Endothelial cell of umbilical vein (primary cell): Measurements from ENCODE around the gene RNF135. TPM values are rescaled to one million over a fixed set of nuclear protein-coding genes. Genes with fewer than 3 reads are reported as not detected.

ENCODE experiments used
- BruUV-seq: library from RNA; stranded (reverse); fragments of 400-500 nt; replicated peaks from 2 replicates; lab custom pipeline; 2021; lab: Mats Ljungman, UMichigan
- CTCF ChIA-PET: fragments of 300-600, 350-600 bp; sonication (Branson Sonifier 250); formaldehyde crosslinking; loops from one replicate; lab custom pipeline; 2021; ENCODE audit warnings: antibody characterized with exemption, inconsistent platforms; lab: Charles Lee
- POLR2A ChIA-PET: fragments of 300-600, 350-600 bp; sonication (Branson Sonifier 250); formaldehyde crosslinking; loops from one replicate; lab custom pipeline; 2021; ENCODE audit warnings: antibody characterized with exemption, inconsistent platforms; lab: Charles Lee
- DNase-seq: peaks from one replicate; pipeline ENCODE4 v3.0.0-alpha.2; 2011; ENCODE audit warnings: low read depth, low spot score
- FAIRE-seq: peaks from 2 replicates; lab custom pipeline; 2011; peaks lifted over from hg19 to GRCh38; lab: Jason Lieb, UNC
- H2AFZ ChIP-seq: 2 replicates; pipeline ENCODE4 v1.6.0; 2012; ENCODE audit warnings: low read depth, low read length, control low read depth, inconsistent platforms
- H3K27ac ChIP-seq: 2 replicates; pipeline ENCODE4 v1.5.1; 2011; ENCODE audit warnings: low read depth, mild to moderate bottlenecking, control low read depth, low read length, moderate library complexity; ENCODE audit not compliant: insufficient read depth
- H3K27me3 ChIP-seq, 2 experiments: 2 replicates each; pipeline versions ENCODE4 v1.6.0 to v1.6.1; 2011; ENCODE audit warnings: low read length in 2 of 2, mixed read lengths in 1 of 2; ENCODE audit not compliant: control insufficient read depth in 2 of 2, insufficient read depth in 2 of 2
- H3K36me3 ChIP-seq, 2 experiments: 2 replicates in 1 of 2; 3 replicates in 1 of 2; pipeline ENCODE4 v1.5.1; 2011; ENCODE audit warnings: low read length in 2 of 2, mild to moderate bottlenecking in 1 of 2, moderate library complexity in 1 of 2; ENCODE audit not compliant: control insufficient read depth in 2 of 2, insufficient read depth in 2 of 2; ENCODE audit errors: extremely low read depth in 1 of 2
- H3K4me1 ChIP-seq: 3 replicates; pipeline ENCODE4 v1.5.1; 2011; ENCODE audit warnings: mild to moderate bottlenecking, low read length; ENCODE audit not compliant: control insufficient read depth, insufficient read depth; ENCODE audit errors: extremely low read depth
- H3K4me2 ChIP-seq: 2 replicates; pipeline ENCODE4 v1.6.1; 2011; ENCODE audit warnings: low read length, control low read depth, mixed read lengths; ENCODE audit not compliant: insufficient read depth
- H3K4me3 ChIP-seq, 3 experiments: fragments of 200-600 bp in 1 of 3; sonication (generic), shearing (Covaris generic) in 1 of 3; replicated peaks in 1 of 3; 2 replicates each; pipeline ENCODE4 v1.5.1; 2011 to 2016; ENCODE audit warnings: control low read depth in 3 of 3, low read length in 3 of 3, mild to moderate bottlenecking in 2 of 3, inconsistent platforms in 1 of 3, low read depth in 1 of 3, moderate library complexity in 1 of 3; ENCODE audit not compliant: insufficient read depth in 1 of 3
- H3K79me2 ChIP-seq: 2 replicates; pipeline ENCODE4 v1.6.0; 2012; ENCODE audit warnings: low read length, inconsistent platforms; ENCODE audit not compliant: control insufficient read depth, insufficient read depth
- H3K9ac ChIP-seq: replicated peaks from 2 replicates; pipeline ENCODE3; 2011; ENCODE audit warnings: low read length, control low read depth; ENCODE audit not compliant: insufficient read depth; ENCODE audit errors: extremely low read depth
- H3K9me1 ChIP-seq: replicated peaks from 3 replicates; pipeline ENCODE4 v1.6.0; 2011; ENCODE audit warnings: mild to moderate bottlenecking, low read length; ENCODE audit not compliant: control insufficient read depth, insufficient read depth; ENCODE audit errors: extremely low read depth
- H3K9me3 ChIP-seq: replicated peaks from 2 replicates; pipeline ENCODE4 v1.5.1; 2012; ENCODE audit warnings: low read length, inconsistent platforms; ENCODE audit not compliant: control insufficient read depth, insufficient read depth
- H4K20me1 ChIP-seq: replicated peaks from 2 replicates; pipeline ENCODE3; 2011; ENCODE audit warnings: mild to moderate bottlenecking, low read length; ENCODE audit not compliant: control insufficient read depth, insufficient read depth; ENCODE audit errors: extremely low read depth
- EZH2 ChIP-seq: IDR thresholded peaks from 2 replicates; pipeline ENCODE4 v1.6.1; 2012; ENCODE audit warnings: borderline replicate concordance, low read depth, mild to moderate bottlenecking, moderate library complexity, low read length, inconsistent platforms; ENCODE audit not compliant: severe bottlenecking
- FOS ChIP-seq: IDR thresholded peaks from 2 replicates; pipeline ENCODE4 v1.6.1; 2011; ENCODE audit warnings: mild to moderate bottlenecking, low read length, moderate library complexity, borderline replicate concordance; ENCODE audit not compliant: insufficient read depth
- GATA2 ChIP-seq: IDR thresholded peaks from 2 replicates; pipeline ENCODE4 v1.7.0; 2011; ENCODE audit warnings: low read depth, mild to moderate bottlenecking, moderate library complexity, mixed read lengths, low read length; ENCODE audit not compliant: insufficient read length, insufficient read depth
- JUN ChIP-seq: IDR thresholded peaks from 2 replicates; pipeline ENCODE4 v1.6.1; 2011; ENCODE audit warnings: borderline replicate concordance, low read depth; ENCODE audit not compliant: insufficient read length, insufficient read depth
- POLR2A ChIP-seq: IDR thresholded peaks from 2 replicates; pipeline ENCODE4 v1.6.1; 2012; ENCODE audit warnings: low read depth, mild to moderate bottlenecking, control low read depth, low read length
- POLR2AphosphoS5 ChIP-seq: IDR thresholded peaks from 2 replicates; pipeline ENCODE4 v1.6.1; 2012; ENCODE audit warnings: low read depth, mild to moderate bottlenecking, control low read depth, low read length, moderate library complexity; ENCODE audit not compliant: insufficient read depth
- dilution Hi-C: fragments of 300-500 bp; cut with MboI; formaldehyde crosslinking; loops from one replicate; pipeline ENCODE4 v1.15.0; 2019; ENCODE audit warnings: low sequenced_read_pairs; ENCODE audit not compliant: extremely low pct_ligation_motif_present
- intact Hi-C: fragments of 100-400 bp; cut with micrococcal nuclease; formaldehyde crosslinking; loops from one replicate; pipeline ENCODE4 v1.10.0; 2022
- polyA plus RNA-seq, 4 experiments: library from polyadenylated mRNA; depleted of rRNA in 3 of 4; stranded (reverse) in 3 of 4; unstranded in 1 of 4; fragments of >200 nt; gene quantifications; 2 replicates each; pipeline versions ENCODE4 v1.2.1 to v1.2.3, GENCODE V29; 2011 to 2012; ENCODE audit warnings: missing spikeins in 1 of 4
- total RNA-seq: library from RNA; stranded (reverse); gene quantifications from 2 replicates; pipeline ENCODE4 v1.2.3, GENCODE V29; 2021
- TF ChIP-seq, protein P1 (sequence below), 2 donors: IDR thresholded peaks; 1 replicate in 1 of 2; 2 replicates in 1 of 2; pipeline ENCODE4 v1.5.1; 2011; ENCODE audit warnings: low read length in 2 of 2, mild to moderate bottlenecking in 2 of 2, moderate library complexity in 2 of 2, control low read depth in 1 of 2, inconsistent platforms in 1 of 2, low read depth in 1 of 2; ENCODE audit not compliant: insufficient read depth in 1 of 2; ENCODE audit errors: extremely low read depth in 1 of 2
- TF ChIP-seq, protein P2 (sequence below): IDR thresholded peaks from 2 replicates; pipeline ENCODE4 v1.6.1; 2011; ENCODE audit not compliant: insufficient read depth, insufficient read length

Gene RNF135
- total and polyA plus RNA-seq, 2 donors (not counting 3 experiments of a cell fraction or from before 2014, with no cell fraction given), result 11.6 to 12.0 TPM

DNA sequence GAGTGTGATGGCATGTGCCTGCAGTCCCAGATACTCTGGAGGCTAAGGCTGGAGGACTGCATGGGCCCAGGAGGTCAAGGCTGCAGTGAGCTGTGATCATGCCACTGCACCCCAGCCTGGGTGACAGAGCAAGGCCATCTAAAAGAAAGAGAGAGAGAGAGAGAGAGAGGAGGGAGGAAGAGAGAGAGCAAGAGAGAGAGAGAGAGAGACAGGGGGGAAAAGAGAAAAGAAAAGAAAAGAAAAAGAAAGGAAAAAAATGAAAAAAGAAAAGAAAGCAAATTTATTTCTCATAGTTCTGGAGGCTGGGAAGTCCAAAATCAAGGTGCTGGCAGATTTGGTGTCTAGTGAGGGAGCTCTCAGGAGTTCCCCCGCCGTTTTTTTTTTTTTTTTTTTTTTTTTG lies 33.3 kb downstream of the RNF135 start:
- CTCF ChIA-PET, result no interaction called here
- Histone ChIP-seq H3K4me1 (peaks cover 3% of the 10 kb centered on the region), H4K20me1 (no peaks in the 10 kb centered on the region), H3K36me3 (peaks cover 0 to 1% of the 10 kb centered on the region in 2 experiments), H3K27me3 (no peaks in the 10 kb centered on the region), H3K4me3 (no peak overlapping the region), H2AFZ (no peak overlapping the region), H3K79me2 (no peaks in the 10 kb centered on the region), H3K27ac (no peak overlapping the region), H3K4me2 (no peak overlapping the region), H3K9ac (no peak overlapping the region), H3K9me3 (no peaks in the 10 kb centered on the region), H3K9me1 (no peaks in the 10 kb centered on the region)
- intact Hi-C loops, result no loop called here
- no TSS peak for BruUV-seq
- DNase-seq, result no peak
- no peak for FAIRE-seq
- no peak for TF ChIP-seq EZH2
- no peak for TF ChIP-seq GATA2
- TF ChIP-seq, protein P1, sequence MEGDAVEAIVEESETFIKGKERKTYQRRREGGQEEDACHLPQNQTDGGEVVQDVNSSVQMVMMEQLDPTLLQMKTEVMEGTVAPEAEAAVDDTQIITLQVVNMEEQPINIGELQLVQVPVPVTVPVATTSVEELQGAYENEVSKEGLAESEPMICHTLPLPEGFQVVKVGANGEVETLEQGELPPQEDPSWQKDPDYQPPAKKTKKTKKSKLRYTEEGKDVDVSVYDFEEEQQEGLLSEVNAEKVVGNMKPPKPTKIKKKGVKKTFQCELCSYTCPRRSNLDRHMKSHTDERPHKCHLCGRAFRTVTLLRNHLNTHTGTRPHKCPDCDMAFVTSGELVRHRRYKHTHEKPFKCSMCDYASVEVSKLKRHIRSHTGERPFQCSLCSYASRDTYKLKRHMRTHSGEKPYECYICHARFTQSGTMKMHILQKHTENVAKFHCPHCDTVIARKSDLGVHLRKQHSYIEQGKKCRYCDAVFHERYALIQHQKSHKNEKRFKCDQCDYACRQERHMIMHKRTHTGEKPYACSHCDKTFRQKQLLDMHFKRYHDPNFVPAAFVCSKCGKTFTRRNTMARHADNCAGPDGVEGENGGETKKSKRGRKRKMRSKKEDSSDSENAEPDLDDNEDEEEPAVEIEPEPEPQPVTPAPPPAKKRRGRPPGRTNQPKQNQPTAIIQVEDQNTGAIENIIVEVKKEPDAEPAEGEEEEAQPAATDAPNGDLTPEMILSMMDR (IDR thresholded peaks at IDR 0.05; ENCODE audit: extremely low read depth in 1 of 2, insufficient read depth in 1 of 2, low read depth in 1 of 2, low read length in 2 of 2), result no peak
- TF ChIP-seq, protein P2, sequence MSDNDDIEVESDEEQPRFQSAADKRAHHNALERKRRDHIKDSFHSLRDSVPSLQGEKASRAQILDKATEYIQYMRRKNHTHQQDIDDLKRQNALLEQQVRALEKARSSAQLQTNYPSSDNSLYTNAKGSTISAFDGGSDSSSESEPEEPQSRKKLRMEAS, result no peak
- no peak for TF ChIP-seq JUN
- no peak for TF ChIP-seq FOS
- TF ChIP-seq POLR2A, result no peak
- TF ChIP-seq POLR2AphosphoS5, result no peak
- dilution Hi-C loops, result no loop called here
- POLR2A ChIA-PET, result interaction anchor here (0.6 kb wide), 1 partner anchor 1262 kb away, joined by 7 read pairs; no protein-coding TSS in a partner anchor
